Activated naive CD8-positive, alpha-beta T cell treated with anti-CD3 and anti-CD28 coated beads, Interleukin-2, amount 10 ng/mL, durations not matched to agents 7 days and 5 days (primary cell): Measurements from ENCODE around the gene BORCS8. TPM values are rescaled to one million over a fixed set of nuclear protein-coding genes. Genes with fewer than 3 reads are reported as not detected.
"Not testable (repeated sequence)": the region's sequence is repeated elsewhere in the genome, so short reads cannot be mapped to it uniquely, and the experiment has no call there.

Source experiments
- ATAC-seq: fragments of 150-1000 bp; cut with Tn5 transposase; one replicate; pipeline ENCODE4 v1.10.0; 2021; ENCODE audit warnings: low read depth, moderate library complexity
- POLR2A ChIA-PET: fragments of 350-600 bp; sonication (Branson Sonifier 250); formaldehyde crosslinking; loops from one replicate; lab custom pipeline; 2021; ENCODE audit warnings: antibody characterized with exemption; lab: Charles Lee
- DNase-seq: peaks from one replicate; pipeline ENCODE4 v3.0.0; 2021
- H3K27ac Mint-ChIP-seq: one replicate; pipeline ENCODE4 v1.8.0; 2022; ENCODE audit warnings: mild to moderate bottlenecking, mixed read lengths
- H3K27me3 Mint-ChIP-seq: one replicate; pipeline ENCODE4 v1.8.0; 2022; ENCODE audit warnings: mild to moderate bottlenecking, moderate library complexity, mixed read lengths
- H3K36me3 Mint-ChIP-seq: one replicate; pipeline ENCODE4 v1.8.0; 2021; ENCODE audit warnings: mild to moderate bottlenecking, mixed read lengths
- H3K4me1 Mint-ChIP-seq: one replicate; pipeline ENCODE4 v1.8.0; 2021; ENCODE audit warnings: mixed read lengths
- H3K4me3 Mint-ChIP-seq: one replicate; pipeline ENCODE4 v1.8.0; 2022; ENCODE audit warnings: mild to moderate bottlenecking, moderate library complexity, mixed read lengths
- H3K9me3 Mint-ChIP-seq: one replicate; pipeline ENCODE4 v1.8.0; 2021; ENCODE audit warnings: mixed read lengths
- total RNA-seq, 2 experiments: library from RNA; stranded (reverse); gene quantifications; one replicate each; pipeline ENCODE4 v1.2.3, GENCODE V29; 2021

Gene BORCS8
- total RNA-seq, 2 experiments from 2014 or later, result 31.9 to 32.4 TPM

DNA sequence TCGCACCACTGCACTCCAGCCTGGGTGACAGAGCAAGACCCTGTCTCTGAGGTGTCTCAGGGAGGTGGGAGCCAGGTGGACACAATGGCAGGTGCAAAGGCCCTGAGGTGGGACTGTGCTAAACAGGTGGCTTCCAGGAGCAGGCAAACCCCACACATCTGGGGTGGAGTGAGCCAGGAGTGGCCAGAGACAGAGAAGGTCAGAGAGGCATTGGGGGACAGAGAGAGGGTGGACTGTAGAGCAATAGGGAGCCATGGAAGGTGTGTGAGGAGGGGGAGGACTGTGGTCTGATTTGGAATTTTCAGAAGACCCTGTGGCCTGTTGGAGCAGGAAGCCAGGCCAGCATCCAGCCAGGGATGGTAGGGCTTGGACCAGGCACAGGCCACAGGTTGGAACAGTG lies 26.6 kb downstream of the BORCS8 start:
- H3K27ac Mint-ChIP-seq, result no peak overlapping the region
- ATAC-seq, result no peak

DNA sequence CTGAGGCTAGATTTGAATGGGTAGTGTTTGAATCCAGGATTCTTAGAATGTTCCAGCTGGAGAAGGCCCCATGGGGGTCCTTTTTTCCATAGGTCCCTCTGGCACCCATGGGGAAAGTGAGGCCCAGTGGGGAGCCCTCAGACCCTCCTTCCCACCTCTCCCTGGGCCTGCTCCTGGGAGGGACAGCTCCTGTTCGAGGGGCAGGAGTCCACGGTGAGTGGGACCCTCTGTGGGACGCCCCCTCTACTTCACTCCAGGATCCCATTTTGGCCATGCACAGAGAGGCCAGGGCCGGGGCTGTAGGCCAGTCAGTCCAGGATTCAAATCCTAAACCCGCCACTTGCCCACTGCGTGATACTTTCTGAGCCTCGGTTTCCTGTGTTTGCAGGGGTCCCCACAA lies 29.5 kb downstream of the BORCS8 start:
- ATAC-seq, result no peak
- Mint-ChIP-seq H3K4me3 (no peak overlapping the region), H3K36me3 (no peaks in the 10 kb centered on the region), H3K4me1 (no peaks in the 10 kb centered on the region), H3K9me3 (no peaks in the 10 kb centered on the region), H3K27me3 (no peaks in the 10 kb centered on the region), H3K27ac (no peak overlapping the region)
- POLR2A ChIA-PET, result no interaction called here
- no peak for DNase-seq

More for the DNA sequence above, 26.6 kb downstream of the BORCS8 start:
- DNase-seq, result no peak
- no peaks in the 10 kb centered on the region for H3K27me3 Mint-ChIP-seq
- peaks cover 2% of the 10 kb centered on the region for H3K36me3 Mint-ChIP-seq
- POLR2A ChIA-PET, result no interaction called here
- H3K9me3 Mint-ChIP-seq, result no peaks in the 10 kb centered on the region
- peaks cover 7% of the 10 kb centered on the region for H3K4me1 Mint-ChIP-seq
- H3K4me3 Mint-ChIP-seq, result no peak overlapping the region

DNA sequence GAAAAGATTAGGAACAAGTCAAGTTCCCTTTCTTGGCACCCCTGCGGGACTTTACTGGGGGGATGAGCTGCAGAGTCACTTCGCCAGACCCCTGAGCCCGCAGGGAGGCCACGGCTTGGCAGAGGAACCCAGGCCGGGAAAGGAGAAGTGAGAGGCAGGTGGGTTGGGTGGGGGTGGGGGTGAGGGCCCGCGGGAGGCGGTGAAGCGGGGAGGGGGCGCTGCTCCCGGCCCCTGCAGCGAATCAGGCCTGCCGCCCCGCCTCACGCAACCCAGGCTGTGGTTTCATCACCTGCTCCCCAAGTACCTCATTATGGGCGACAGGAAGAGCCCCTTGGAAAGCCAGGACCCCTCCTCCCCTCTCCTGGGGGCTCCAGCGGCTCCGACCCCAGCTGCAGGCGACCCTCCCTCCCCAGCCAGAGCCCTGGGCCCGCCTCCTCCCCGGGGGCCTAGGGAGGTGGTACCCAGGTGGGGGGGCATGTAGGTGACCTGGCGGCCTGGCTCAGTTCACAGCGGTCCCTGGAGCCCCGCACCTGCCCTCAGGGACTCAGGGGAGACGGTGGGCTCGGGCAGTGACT lies 31.4 kb downstream of the BORCS8 start:
- H3K4me3 Mint-ChIP-seq, result no peak overlapping the region

DNA sequence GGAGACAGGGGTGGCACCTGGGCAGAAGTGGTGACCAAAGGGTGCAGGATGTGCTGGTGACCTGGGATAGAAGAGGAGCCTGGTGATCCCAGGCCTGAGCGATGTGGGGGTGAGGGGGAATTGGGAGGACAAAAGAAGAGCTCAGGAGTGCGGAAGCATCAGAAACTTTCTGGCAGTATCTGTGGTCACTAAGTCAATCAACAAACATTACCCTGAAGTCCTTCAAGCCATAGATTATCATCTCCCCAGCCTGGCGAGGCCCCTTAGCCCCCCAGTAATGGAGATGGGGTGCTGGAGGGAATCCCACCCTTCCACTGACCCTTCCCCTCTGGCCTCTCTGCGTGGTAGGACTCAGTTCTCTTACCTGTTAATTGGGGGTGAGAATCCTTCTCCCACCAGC lies 32.4 kb downstream of the BORCS8 start:
- peaks cover 3% of the 10 kb centered on the region for H3K36me3 Mint-ChIP-seq
- H3K4me1 Mint-ChIP-seq, result no peaks in the 10 kb centered on the region
- H3K27ac Mint-ChIP-seq, result no peak overlapping the region
- no peaks in the 10 kb centered on the region for H3K27me3 Mint-ChIP-seq
- POLR2A ChIA-PET, result no interaction called here
- no peak for ATAC-seq
- H3K9me3 Mint-ChIP-seq, result no peaks in the 10 kb centered on the region
- H3K4me3 Mint-ChIP-seq, result no peak overlapping the region
- no peak for DNase-seq

More for the DNA sequence above, 31.4 kb downstream of the BORCS8 start:
- DNase-seq (no peak), ATAC-seq (no peak)
- H3K36me3 Mint-ChIP-seq, result no peaks in the 10 kb centered on the region
- no peaks in the 10 kb centered on the region for H3K27me3 Mint-ChIP-seq
- no peaks in the 10 kb centered on the region for H3K9me3 Mint-ChIP-seq
- no peaks in the 10 kb centered on the region for H3K4me1 Mint-ChIP-seq
- POLR2A ChIA-PET, result no interaction called here
- no peak overlapping the region for H3K27ac Mint-ChIP-seq

DNA sequence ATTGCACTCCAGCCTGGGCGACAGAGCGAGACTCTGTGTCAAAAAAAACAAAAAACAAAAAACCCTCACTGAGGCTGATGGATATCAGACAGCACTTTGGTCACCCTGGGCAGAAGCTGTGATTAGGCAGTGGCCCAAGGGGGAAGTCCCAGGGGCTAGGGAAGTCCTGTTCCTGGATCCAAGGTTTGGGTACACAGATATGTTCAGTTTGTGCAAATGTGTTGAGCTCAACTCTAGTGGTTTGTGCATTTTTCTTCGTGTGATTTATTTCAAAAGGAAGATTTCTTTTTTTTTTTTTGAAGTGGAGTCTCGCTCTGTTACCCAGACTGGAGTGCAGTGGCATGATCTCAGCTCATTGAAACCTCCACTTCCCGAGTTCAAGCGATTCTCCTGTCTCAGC lies 34.1 kb downstream of the BORCS8 start:
- H3K4me3 Mint-ChIP-seq, result no peak overlapping the region
- H3K27me3 Mint-ChIP-seq, result no peaks in the 10 kb centered on the region
- H3K9me3 Mint-ChIP-seq, result no peaks in the 10 kb centered on the region
- H3K4me1 Mint-ChIP-seq, result no peaks in the 10 kb centered on the region
- no peak overlapping the region for H3K27ac Mint-ChIP-seq
- peaks cover 3% of the 10 kb centered on the region for H3K36me3 Mint-ChIP-seq
- POLR2A ChIA-PET, result no interaction called here
- DNase-seq (no peak), ATAC-seq (no peak)

DNA sequence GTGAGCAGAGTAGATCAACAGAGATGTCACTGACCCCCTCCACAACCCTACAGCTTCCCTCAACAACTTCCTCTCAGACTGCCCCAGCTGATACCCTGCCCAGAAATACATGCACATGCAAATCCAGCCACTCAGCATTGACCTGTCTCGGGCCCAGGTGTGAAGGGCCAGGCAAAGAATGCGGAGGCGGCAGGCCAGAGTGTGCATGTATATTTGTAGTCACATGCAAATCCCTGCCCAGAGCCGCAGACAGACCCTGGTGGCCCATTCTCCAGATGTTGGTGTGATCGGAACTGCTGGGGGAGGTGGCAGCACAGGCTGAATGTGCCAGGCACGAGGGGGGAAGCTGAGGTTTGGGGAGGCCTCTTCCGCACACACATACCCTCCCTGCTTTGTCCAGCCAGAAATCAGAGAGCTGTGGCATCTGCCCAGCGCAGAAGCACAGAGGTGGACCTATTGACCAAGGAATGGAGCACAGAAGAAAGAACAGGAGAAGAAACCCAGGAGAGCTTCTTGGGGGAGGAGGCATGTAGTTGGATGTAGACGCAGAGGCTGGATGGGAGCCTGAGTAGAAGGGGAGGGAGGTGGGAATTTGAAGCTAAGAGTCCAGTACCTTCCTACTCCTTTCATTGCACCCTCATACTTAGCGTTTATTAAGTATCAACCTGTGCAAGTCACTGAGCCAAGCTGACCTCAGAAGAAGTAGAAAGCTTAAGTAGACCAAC lies 36.3 kb downstream of the BORCS8 start:
- H3K4me3 Mint-ChIP-seq, result no peak overlapping the region
- H3K9me3 Mint-ChIP-seq, result no peaks in the 10 kb centered on the region
- H3K27me3 Mint-ChIP-seq, result no peaks in the 10 kb centered on the region
- ATAC-seq (no peak), DNase-seq (no peak)
- peaks cover 3% of the 10 kb centered on the region for H3K36me3 Mint-ChIP-seq
- H3K27ac Mint-ChIP-seq, result no peak overlapping the region
- POLR2A ChIA-PET, result no interaction called here
- no peaks in the 10 kb centered on the region for H3K4me1 Mint-ChIP-seq

DNA sequence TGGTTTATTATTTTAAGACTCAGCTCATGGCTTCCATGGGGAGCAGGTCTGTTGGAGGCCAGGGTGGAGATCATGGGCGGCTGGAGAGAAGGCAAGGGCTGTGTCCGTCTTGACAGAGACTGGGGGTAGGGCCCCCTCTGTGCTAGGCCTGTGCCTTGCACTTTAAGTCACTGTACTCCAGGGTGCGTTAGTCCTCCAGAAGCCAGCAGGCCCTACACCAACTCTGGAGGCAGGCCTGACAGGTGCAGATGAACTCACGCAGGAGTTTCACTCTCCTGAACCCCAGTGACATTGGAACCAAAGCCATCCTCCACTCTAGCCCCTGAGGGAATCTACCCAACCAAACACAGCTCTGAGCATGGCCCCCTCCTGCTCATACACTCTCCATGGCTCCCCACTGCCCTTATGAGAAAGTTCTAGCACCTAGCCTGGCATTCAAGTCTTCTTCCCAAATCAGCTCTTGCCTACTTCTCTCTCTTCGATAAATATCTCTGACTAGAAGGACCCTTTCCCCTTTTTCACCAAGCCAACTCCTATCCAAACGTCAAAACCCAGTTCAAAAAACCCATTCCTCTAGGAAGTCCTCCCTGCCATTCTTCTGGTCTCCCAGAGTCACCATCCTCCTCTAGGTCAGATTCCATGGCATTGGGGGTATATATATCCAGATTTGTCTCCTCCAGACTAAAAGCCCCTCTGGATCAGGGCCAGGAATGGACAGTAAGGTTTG lies 37.0 kb downstream of the BORCS8 start:
- Mint-ChIP-seq H3K4me3 (no peak overlapping the region), H3K27ac (no peak overlapping the region), H3K4me1 (no peaks in the 10 kb centered on the region), H3K27me3 (no peaks in the 10 kb centered on the region), H3K9me3 (no peaks in the 10 kb centered on the region), H3K36me3 (peaks cover 3% of the 10 kb centered on the region)
- no peak for ATAC-seq
- POLR2A ChIA-PET, result interaction anchor here (0.5 kb wide), 1 partner anchor 59 kb away, joined by 3 read pairs; no protein-coding TSS in a partner anchor
- DNase-seq, result no peak

DNA sequence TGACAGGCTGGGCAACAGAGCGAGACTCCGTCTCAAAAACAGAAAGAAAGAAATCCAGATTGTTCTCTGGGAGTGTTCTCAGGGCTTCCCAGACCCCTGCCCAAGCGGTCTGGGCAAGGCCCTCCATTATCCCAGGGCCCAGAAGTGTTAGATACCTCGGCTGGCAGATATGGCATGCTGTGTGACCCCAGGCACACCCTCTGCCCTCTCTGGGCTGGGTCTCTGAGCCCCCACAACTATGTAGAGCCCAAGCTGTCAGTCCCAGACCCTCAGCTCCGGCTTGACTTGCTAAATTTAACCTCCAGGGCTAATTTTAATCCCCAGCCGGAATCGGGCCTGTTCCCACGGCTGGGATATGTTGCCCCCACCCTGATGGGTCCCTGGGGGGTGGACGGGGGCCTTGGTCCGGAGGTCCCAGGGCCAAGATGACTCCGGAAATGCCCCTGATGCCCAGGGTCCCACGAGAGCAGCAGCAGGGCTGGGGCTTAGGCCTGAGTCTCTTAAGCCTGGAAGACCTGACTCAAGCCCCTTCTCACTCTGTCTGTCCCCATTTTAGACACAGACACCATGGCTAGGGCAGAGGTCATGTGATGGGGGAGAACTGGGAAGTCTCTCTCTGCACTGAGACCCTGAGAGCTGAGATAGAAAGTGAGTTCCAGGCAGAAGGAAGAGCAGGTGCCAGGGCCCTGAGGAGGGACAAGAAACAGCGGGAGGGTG lies 39.1 kb downstream of the BORCS8 start:
- no peaks in the 10 kb centered on the region for H3K27me3 Mint-ChIP-seq
- H3K27ac Mint-ChIP-seq, result no peak overlapping the region
- ATAC-seq, result no peak
- peaks cover 7% of the 10 kb centered on the region for H3K36me3 Mint-ChIP-seq
- no peaks in the 10 kb centered on the region for H3K4me1 Mint-ChIP-seq
- POLR2A ChIA-PET, result no interaction called here
- H3K9me3 Mint-ChIP-seq, result no peaks in the 10 kb centered on the region
- H3K4me3 Mint-ChIP-seq, result no peak overlapping the region
- DNase-seq, result no peak

DNA sequence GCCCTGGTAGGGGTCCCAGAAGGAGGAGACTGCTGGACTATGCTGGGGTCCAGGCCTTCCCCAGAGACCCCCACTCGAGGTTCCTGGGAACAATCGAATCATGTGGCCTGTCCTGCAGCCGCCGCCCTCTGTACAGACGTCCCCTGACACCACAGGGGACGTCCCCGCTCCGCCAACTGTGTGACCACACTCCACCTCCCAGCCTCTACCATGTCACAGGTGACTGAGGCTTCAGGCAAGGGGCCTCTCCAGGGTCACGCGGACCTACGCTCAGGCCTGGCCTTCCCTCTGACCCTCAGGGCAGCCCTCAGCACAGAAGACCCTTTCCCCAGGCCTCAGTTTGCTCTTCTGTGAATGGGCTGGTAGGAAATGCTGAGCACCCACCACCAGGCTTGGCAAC lies 40.5 kb downstream of the BORCS8 start:
- Mint-ChIP-seq H3K4me1 (no peaks in the 10 kb centered on the region), H3K4me3 (no peak overlapping the region), H3K27ac (no peak overlapping the region), H3K9me3 (no peaks in the 10 kb centered on the region), H3K27me3 (no peaks in the 10 kb centered on the region), H3K36me3 (peaks cover 7% of the 10 kb centered on the region)
- no peak for DNase-seq
- POLR2A ChIA-PET, result no interaction called here
- ATAC-seq, result no peak

DNA sequence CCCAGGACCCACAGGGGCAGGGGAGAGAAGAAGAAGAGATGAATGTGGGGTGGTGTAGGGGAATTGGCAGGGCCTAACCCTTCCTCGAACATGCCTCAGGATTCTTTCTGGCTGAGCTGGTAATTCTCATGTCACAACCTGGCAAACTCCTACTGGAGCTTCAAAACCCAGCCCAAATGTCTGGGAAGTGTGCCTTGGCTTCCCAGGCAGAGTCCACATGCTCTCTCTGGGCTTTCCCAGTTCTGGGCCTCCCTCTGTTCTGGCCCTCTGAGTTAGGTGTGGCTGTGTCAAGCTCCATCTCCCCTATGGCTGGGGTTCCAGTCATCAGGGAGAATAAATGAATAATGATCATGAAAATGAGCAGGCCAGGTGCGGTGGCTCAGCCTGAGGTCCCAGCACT lies 42.5 kb downstream of the BORCS8 start:
- H3K27ac Mint-ChIP-seq, result no peak overlapping the region
- DNase-seq, result no peak
- ATAC-seq, result no peak
- H3K9me3 Mint-ChIP-seq, result no peaks in the 10 kb centered on the region
- no peak overlapping the region for H3K4me3 Mint-ChIP-seq
- H3K27me3 Mint-ChIP-seq, result no peaks in the 10 kb centered on the region
- POLR2A ChIA-PET, result no interaction called here
- H3K4me1 Mint-ChIP-seq, result no peaks in the 10 kb centered on the region
- peaks cover 4% of the 10 kb centered on the region for H3K36me3 Mint-ChIP-seq

DNA sequence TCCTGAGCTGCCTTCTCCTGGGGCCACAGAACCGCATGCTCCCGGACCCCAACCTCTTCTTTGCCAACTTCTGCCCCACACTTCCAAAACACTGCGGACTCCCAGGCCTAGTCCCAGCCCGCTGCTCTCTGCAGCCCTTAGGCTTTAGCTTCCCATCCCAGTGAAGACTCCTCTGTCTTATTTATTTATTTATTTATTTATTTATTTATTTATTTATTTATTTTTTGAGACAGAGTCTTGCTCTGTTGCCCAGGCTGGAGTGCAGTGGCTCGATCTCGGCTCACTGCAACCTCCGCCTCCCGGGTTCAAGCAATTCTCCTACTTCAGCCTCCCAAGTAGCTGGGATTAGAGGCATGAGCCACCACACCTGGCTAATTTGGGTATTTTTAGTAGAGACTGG lies 43.4 kb downstream of the BORCS8 start:
- H3K4me1 Mint-ChIP-seq, H3K9me3 Mint-ChIP-seq, H3K27ac Mint-ChIP-seq, H3K36me3 Mint-ChIP-seq, H3K27me3 Mint-ChIP-seq, ATAC-seq, POLR2A ChIA-PET, H3K4me3 Mint-ChIP-seq, DNase-seq: not testable (repeated sequence)

DNA sequence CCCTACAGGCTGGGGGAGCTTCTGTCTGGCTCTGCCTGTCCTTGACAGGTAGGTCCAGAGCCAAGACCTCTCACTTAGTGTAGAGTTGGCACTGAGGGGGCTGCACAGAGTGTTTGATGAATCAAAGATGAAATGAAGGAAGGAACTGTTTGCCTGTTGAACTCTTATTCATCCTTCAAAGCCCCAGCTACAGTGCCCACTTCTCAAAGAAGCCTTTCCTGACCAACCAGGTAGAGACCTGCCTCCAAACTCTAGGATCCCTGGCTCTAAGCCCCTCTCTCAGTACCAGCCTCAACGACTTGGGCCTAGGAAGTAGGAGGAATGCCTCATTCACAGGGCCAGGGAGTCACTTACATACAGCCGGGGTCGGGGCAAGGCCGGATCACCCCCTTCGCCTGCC lies 44.6 kb downstream of the BORCS8 start:
- Mint-ChIP-seq H3K36me3 (peaks cover 4% of the 10 kb centered on the region), H3K9me3 (no peaks in the 10 kb centered on the region), H3K27me3 (no peaks in the 10 kb centered on the region), H3K4me1 (no peaks in the 10 kb centered on the region), H3K27ac (no peak overlapping the region), H3K4me3 (no peak overlapping the region)
- ATAC-seq, result no peak
- POLR2A ChIA-PET, result no interaction called here
- no peak for DNase-seq

DNA sequence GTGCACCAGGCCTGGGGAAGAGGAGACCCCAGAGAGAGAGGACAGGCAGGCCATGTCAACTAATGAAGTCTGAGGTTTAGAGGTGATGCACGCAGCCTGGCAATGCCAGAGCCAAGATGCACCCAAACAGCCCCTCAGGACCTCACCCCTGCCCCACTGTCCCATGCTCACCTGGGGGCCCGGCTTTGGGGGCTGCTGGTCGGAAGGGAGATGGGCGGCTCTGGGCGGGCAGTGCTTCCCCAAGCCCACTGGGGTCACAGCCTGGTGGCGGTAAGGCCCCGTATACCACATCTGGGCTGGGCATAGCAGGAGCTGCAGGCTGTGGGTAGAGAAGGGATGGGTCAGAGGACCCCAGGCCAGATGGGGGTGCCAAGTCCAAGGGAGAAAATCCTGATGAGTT lies 45.1 kb downstream of the BORCS8 start:
- POLR2A ChIA-PET, result no interaction called here
- Mint-ChIP-seq H3K27ac (no peak overlapping the region), H3K4me1 (no peaks in the 10 kb centered on the region), H3K27me3 (no peaks in the 10 kb centered on the region), H3K36me3 (peaks cover 4% of the 10 kb centered on the region), H3K4me3 (no peak overlapping the region), H3K9me3 (no peaks in the 10 kb centered on the region)
- DNase-seq (no peak), ATAC-seq (no peak)
